ENCODE measurements around the gene STX8.
"Not testable (repeated sequence)": the region's sequence is repeated elsewhere in the genome, so short reads cannot be mapped to it uniquely, and the experiment has no call there.

STX8 gene

GRCh38 chr17:9598661-9599060 is 23.0 kb upstream of the STX8 start:
- TF ChIP-seq, protein P1, sequence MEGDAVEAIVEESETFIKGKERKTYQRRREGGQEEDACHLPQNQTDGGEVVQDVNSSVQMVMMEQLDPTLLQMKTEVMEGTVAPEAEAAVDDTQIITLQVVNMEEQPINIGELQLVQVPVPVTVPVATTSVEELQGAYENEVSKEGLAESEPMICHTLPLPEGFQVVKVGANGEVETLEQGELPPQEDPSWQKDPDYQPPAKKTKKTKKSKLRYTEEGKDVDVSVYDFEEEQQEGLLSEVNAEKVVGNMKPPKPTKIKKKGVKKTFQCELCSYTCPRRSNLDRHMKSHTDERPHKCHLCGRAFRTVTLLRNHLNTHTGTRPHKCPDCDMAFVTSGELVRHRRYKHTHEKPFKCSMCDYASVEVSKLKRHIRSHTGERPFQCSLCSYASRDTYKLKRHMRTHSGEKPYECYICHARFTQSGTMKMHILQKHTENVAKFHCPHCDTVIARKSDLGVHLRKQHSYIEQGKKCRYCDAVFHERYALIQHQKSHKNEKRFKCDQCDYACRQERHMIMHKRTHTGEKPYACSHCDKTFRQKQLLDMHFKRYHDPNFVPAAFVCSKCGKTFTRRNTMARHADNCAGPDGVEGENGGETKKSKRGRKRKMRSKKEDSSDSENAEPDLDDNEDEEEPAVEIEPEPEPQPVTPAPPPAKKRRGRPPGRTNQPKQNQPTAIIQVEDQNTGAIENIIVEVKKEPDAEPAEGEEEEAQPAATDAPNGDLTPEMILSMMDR (IDR thresholded peaks at IDR 0.05; ENCODE audit: insufficient read depth, missing control alignments), result no peak
- no peak for DNase-seq (ENCODE audit: insufficient read length, low spot score)
- no peak for FAIRE-seq

- DNase-seq (ENCODE audit: insufficient read length, low spot score); FAIRE-seq: not testable (repeated sequence)
These were observed 22.0 kb upstream of the STX8 start for GRCh38 chr17:9597638-9598037.

GRCh38 chr17:9594065-9594464 is 18.4 kb upstream of the STX8 start:
- TF ChIP-seq, protein P1 (IDR thresholded peaks at IDR 0.05; ENCODE audit: insufficient read depth, missing control alignments), result no peak
- no peak for FAIRE-seq

GRCh38 chr17:9587969-9588656 is 12.5 kb upstream of the STX8 start:
- no peak for FAIRE-seq
- DNase-seq (ENCODE audit: insufficient read length, low spot score), result no peak

More at GRCh38 chr17:9594065-9594464, 18.4 kb upstream of the STX8 start:
- DNase-seq (ENCODE audit: insufficient read length, low spot score), result no peak

DNA sequence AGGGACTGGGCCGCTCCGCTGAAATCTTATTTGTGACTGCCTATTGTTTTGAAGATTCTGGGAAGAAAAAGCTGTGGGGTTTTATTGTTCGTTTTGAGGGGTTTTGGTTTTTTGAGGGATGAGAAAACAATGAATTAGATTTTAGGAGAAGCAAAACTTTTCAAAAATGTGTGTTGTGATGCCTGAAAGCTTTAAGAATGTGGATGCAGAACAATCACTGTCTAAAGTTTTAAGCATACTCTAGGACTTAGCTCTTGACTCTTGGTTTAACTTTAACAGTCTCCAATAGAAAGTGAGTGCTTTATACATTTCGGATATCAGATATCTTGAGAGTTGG is 1.7 kb upstream of the STX8 start:
- TF ChIP-seq, protein P1 (IDR thresholded peaks at IDR 0.05; ENCODE audit: insufficient read depth, missing control alignments), result no peak

More at GRCh38 chr17:9587969-9588656, 12.5 kb upstream of the STX8 start:
- TF ChIP-seq, protein P1 (IDR thresholded peaks at IDR 0.05; ENCODE audit: insufficient read depth, missing control alignments), result no peak

GRCh38 chr17:9576521-9577372 is 1.1 kb upstream of the STX8 start, which contains the start of gene CFAP52:
Gene CFAP52 (plus strand): TSS chr17:9576642. CDS start chr17:9576696, 54 bp downstream.
- TF ChIP-seq, protein P1 (IDR thresholded peaks at IDR 0.05; ENCODE audit: insufficient read depth, missing control alignments), result peak; percentile 46
- no peak for DNase-seq (ENCODE audit: insufficient read length, low spot score)
- no peak for FAIRE-seq

More for the DNA sequence above, 1.7 kb upstream of the STX8 start:
- FAIRE-seq, result no peak
- DNase-seq (ENCODE audit: insufficient read length, low spot score), result no peak

DNA sequence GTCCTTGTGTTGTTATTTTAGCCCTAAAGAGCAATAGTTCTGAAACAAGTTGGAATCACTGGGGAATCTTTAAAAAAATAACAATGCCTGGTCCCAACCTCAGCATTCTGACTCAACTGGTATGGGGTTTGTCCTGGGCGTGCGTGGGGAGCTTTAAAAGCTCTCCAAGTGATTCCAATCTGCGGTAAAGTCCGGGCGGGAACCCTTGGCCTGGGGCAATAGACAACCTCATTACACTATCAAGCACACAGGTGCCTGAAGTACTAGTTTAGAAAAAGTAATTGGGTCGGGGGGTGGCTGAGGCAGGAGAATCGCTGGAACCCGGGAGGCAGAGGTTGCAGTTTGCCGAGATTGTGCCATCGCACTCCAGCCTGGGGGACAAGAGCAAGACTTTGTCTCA is 4.4 kb downstream of the STX8 start:
- FAIRE-seq, result no peak
- TF ChIP-seq, protein P1 (IDR thresholded peaks at IDR 0.05; ENCODE audit: insufficient read depth, missing control alignments), result no peak
- DNase-seq (ENCODE audit: insufficient read length, low spot score), result no peak
